Measurements from ENCODE around the gene MYH9.

The MYH9 gene

DNA sequence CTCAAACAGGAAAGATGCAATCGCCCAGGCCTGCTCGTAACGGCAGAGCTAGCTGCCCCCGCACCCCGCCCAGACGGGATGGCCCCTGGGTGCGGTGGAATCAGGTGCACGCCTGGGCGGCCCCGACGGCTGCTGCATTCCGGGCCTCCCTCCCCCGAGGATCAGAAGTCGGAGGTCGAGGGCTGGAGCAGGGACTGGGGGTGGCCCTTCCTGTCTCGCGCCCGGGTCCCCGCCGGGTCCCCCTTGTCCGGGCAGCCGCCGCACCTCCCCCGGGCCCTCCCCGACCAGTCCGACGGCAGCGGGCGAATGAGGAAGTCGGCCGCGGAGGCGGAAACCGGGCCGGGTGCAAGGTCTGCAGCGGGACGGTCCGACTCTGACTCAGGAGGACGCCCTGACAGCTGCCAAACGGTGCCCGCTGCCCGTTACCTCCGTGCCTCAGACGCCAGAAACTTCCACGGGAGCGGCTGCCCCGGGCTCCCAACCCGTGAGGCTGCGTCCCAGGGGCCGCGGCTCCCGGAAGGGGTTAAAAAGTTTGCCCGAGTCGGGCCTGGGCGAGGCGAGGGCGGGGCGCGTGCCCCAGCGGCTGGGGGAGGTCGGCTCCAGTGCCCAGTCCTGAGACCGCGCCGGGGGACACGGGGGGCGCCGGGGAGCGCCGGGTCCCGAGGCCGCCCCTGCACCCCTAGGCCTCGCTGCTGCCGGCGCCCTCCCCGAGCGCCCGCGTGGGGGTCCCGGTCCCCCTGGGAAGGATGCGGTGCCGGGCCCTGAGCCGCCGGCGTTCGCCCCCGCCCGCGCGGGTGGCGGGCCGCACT, 663 bp downstream of the MYH9 start:
- in situ Hi-C loops (cut with MboI; ENCODE audit: low sequenced_read_pairs) = no loop called here

DNA sequence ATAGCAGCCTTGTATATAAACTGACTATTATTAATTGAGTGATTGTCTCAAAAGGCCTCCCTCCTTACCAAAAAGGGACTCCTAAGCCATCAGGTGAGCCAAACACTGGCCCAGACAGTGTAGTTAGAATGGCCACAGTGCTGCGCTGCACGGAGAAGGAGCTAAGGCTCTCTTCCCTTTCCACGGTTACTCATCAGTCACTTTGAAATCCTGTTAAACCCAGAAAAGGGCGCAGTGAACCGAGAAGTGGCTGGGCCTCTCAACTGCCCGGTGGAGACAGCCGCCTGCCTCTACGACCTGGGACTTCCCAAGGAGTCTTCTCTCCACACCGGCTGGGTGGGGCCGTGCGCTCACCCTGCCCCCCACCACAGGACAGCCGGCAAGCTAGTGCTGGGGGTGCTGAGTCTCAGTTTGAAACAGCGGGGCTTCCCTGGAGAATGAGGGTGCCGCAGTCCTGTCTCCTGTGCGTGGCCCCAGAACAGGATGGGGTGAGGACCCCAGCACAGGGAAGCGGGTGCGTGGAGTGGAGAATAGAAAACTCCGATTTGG, 1.3 kb downstream of the MYH9 start:
- in situ Hi-C loops (cut with MboI; ENCODE audit: low sequenced_read_pairs) = no loop called here

DNA sequence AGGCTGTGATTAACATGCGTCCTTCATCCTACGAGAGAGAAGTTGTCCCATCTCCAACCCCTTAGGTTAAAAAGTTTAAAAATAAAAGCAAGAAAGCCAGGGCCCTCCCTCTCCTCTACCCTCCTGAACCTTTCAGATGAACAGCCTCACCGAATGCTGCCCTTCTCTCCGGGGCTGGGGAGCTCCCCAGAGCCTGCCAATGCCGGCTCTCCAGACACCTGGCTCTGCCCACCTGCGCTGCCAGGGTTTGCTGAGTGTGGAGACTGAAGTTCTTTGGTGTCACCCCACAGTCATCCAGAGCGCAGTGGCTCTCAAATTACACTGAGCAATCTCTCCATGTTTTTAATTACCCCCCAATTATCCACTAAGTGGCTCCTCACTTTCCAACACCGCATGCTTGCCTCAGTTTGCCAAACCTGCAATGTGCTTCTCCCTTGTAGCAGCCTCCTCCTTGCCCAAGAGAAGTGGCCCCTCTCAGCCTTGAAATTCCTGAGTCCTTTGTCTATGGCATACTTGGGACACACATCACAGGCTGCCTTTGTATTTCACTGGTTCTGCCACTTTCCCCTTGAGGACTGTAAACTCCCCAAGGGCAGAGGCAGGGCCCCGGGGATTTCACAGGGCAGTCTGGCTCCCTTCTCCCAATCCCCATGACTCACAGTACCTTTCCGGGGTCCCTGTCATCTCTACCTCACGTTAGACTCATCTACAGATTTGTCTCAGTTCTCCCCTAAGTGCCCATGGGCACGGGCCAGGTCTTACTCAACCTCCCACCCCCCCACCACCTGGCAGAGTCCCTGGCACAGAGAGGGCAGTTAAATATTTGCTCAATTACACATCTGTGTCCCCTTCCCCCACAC, 2.0 kb downstream of the MYH9 start:
- in situ Hi-C loops (cut with MboI; ENCODE audit: low sequenced_read_pairs) = no loop called here

DNA sequence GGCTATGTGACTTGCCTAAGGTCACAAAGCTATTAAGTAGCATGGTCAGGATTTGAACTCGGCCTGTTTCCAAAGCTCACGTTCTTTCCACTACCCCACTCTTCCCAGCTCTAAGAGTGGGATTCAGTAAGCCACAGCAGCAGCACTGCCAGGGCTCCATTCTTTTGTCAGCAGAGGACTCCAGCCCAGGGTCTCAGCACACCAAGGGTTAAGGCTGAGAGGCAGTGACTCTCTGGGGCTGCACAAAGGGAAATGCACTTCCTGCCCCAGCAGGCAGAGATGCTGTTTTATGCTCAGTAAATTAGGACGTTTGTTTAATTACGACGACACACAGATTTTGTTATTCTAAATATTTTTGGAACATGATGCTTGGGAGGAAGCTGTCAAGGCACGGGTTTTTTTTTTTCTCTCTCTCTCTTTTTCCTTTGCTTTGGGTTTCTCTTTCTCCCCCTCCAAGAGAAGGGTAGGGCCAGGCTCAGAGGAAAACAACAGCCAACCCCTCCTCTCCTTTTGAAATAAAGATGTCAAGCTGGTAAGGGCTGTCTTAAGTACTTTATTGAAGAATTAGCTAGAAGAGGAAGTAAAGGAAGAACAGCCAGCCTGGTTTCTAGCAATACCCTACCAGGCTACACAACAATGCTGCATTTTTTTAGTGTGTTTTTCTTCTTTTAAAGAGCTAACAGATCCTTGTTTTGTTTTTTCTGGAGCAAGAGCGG, 2.8 kb downstream of the MYH9 start:
- in situ Hi-C loops (cut with MboI; ENCODE audit: low sequenced_read_pairs) = no loop called here

DNA sequence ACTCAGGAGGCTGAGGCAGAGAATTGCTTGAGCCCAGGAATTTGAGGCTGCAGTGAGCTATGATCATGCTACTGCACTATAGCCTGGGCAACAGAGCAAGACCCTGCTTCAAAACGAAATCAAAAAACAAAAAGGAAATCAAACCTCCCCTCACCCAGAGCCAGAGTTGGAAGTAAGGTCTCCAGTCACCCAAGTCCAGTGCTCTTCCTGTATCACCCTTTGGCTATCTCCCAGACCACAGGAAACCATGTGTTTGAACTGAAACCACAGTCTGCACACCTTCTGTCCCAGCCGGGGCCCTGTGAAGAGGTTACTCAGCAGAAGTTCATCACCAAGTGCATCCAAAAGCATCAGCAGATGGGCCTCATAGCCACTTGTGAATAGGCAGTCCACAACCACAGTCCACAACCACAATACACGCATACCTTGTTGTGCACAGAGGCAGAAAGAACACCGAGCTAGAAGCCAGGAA, 4.6 kb downstream of the MYH9 start:
- in situ Hi-C loops (cut with MboI; ENCODE audit: low sequenced_read_pairs) = no loop called here

DNA sequence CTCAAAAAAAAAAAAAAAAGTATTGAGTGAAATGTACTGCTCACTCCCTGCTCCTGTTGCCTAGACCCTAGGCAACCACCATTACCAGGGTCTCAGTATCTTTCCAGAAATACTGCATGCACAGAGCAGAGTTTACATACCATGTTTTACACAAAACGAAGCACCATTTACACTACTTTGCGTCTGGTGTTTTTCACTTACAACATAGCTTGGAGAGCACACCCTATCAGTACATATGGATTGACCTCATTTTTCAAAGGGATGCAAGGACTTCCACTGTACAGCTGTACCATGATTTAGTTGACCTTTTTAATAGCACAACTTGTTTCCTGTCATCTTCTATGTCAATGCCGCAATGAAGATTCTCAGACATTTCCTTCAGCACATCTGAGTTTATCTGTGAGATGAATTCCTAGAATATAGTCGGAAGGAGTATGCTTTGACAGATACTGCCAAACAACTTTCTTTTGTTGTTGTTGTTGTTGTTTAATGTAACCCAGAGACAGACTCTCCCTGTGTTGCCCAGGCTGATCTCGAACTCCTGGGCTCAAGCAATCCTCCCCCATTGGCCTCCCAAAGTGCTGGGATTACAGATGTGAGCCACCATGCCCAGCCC, 6.1 kb downstream of the MYH9 start:
- in situ Hi-C loops (cut with MboI; ENCODE audit: low sequenced_read_pairs) = no loop called here

DNA sequence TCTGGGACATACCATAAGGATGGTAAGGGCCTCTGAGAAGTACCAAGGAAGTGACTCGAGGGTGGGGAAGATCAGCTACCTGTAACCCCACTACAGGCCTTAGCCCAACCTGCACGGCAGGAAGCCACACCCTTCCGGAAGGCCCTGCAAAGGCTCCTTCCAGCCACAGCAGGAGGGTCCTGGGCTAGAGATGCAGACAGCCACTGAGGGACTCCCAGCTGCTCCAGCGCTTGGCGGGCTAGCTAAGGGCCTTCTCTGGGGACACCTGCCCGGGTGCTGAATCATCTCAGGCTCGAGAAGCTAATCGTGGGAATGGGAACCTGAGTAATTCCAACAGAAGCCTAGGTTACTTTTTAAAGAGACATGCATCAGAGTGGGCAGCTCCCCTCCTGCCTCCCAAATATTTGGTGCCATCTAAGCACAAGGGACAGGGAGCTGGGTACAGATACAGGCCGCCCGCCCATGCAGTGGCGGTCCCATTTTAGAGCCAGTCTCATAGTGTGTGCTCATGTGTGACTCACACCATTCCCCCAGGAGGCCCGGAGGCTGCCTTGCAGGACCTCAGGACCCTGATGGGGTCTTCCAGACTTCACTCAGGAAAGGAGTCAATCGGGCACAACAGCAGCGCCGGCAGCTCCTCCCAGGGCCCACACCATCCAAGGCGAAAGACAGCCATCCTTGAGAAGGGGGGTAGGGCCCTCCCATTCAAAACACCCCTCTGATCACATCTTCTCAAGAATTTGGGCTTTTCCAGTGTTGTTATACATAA, 8.0 kb downstream of the MYH9 start:
- in situ Hi-C loops (cut with MboI; ENCODE audit: low sequenced_read_pairs) = no loop called here

DNA sequence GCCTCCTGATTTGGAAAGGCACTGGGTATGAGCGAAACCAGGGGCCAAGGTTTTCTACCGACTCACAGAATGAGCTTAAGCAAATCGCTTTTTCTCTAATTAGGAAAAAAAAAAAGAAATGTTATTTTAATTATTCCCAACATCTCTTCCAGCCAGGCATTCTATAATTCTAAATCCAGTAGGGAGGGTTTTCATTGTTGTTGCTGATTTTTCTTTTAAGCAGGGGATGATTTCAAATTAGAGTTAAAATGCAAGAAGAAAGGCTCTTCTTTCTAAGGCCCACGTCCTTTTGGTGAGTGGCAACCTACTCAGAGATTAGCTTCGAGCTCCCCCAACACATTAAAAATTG, 8.9 kb downstream of the MYH9 start:
- in situ Hi-C loops (cut with MboI; ENCODE audit: low sequenced_read_pairs) = no loop called here

DNA sequence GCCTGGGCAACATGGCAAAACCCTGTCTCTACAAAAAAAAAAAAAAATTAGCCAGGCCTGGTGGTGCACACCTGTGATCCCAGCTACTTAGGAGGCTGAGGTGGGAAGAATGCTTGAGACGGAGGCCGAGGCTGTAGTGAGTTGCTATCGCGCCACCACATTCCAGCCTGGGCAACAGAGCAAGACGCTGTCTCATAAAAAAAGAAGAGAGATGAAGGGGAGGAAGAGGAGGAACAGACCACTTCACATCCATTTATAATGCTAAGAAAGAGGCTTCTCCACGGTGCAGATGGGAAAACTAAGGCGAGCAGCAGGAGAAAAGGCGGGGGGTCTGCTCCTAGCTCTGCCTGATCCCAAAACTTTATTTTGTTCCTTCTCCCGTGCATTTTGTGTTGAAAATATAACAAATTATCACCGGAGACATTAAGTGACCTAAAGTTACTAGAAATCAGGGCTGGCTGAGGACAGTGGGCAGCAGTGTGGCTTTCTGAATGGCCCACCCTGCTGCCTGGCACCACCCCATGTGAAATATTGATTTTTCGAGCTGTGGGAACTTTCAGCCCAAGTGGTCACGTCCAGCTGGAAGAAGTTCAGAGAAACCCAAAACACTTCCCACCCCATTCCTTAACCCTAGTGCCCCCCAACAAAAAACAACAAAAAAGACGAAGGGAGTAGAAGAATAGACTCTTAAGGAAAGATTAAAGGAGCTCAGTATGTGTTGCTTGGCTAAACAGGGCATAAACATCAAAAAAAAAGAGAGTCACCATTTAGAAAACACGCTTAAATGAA, 9.5 kb downstream of the MYH9 start:
- in situ Hi-C loops (cut with MboI; ENCODE audit: low sequenced_read_pairs) = no loop called here

DNA sequence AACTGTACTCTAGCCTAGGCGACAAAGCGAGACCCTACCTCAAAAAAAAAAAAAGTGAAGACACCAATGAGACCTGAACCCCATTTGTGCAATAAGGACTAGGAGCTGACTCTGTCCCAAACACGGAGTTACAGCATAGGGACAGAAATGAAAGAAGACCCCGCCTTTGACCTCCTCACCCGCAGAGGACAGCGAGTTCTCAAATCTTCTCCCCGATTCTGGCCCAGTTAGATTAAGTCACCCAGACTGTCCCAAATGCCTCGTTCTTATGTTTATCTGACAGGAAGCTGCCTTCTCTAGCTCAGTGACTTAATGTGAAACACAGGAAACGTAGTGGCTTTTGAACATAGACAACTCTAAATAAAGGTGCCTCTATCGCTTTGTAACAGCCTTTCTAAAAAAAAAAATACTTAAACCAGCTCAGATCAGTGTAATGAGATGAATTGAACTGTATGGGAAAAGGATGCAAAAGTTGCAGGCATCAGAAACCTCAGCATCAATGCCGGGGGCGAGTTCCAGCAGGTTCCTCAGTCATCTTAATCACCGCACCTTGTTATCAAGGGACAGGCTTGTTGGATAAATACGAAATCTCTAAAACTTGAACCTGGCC, 10.6 kb downstream of the MYH9 start:
- in situ Hi-C loops (cut with MboI; ENCODE audit: low sequenced_read_pairs) = no loop called here

DNA sequence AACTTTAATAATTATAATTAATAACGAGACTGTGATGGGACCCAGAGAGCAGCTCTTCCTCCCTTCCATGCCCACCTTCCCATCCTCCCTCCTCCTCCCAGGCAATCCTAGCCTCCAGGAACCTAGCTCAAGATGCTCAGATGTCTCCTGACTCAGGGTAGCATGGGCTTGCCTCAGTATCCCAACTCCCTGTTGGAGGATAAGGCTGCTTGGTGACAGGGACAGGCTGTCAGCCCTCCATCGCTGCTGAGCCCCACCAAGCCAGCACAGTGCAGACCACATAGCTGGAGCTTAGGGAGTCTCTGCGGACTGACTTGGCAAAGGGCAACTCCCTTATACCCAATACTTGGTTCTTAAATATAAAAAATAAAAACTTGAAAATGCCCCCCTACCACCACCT, 11.5 kb downstream of the MYH9 start:
- in situ Hi-C loops (cut with MboI; ENCODE audit: low sequenced_read_pairs) = no loop called here

DNA sequence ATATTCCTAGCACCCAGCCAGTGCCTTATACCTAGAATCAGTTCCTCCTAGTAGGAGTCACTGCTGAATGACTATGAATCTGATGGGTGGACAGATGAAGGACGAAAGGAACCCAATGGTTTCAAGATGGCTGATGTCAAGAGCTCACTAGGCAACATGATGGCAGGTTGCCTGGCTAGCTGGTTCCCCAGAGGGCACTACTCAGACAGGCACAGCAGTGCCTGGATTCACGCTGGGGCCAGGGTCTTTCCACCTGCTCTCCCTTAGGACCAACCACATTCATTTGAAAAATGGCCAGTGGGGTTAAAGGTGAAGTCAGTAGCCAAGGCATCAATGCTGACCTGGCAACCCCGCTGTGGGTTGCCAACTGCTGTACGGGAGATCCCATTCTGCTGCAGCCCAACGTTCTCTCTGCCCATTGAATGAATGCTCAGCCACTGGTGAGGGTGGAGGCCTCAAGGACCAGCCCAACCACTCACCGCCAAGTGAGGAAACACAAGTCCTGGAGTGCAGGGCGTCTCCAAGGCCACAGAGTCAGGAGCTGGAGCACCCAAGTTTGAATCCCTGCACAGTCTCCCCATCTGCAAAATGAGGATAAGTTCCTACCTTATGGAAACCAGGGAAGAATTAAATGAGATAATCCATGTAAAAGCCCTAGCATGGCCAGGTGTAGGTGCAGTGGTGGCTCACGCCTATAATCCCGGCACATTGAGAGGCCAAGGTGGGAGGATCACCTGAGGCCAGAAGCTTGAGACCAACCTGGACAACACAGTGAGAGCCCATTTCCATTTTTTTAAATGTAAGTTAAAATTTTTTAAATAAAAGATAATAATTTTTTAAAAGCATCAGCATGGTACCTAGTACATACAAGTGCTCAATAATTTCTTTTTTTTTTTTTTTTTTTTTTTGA, 12.4 kb downstream of the MYH9 start:
- in situ Hi-C loops (cut with MboI; ENCODE audit: low sequenced_read_pairs) = no loop called here

DNA sequence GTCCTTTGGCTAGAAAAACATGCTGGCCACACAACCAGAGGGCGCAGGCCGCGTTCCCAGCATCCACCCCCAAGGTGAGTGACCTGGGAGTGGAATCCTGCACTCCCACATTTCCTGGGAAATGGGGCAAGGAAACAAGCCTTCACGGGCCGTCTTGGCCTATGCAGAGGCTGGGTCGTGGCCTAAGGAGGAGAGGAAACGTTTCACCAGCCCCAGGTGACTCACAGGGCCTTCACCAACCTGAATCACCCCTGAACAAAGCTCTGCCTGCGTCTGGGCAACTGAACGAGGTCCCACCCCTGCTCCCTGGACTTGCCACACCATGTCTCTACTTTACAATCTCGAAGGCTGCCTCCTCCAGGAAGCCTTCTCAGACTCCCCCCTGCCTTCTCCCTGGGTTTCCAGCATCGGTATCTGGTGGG, 13.2 kb downstream of the MYH9 start:
- in situ Hi-C loops (cut with MboI; ENCODE audit: low sequenced_read_pairs) = no loop called here

DNA sequence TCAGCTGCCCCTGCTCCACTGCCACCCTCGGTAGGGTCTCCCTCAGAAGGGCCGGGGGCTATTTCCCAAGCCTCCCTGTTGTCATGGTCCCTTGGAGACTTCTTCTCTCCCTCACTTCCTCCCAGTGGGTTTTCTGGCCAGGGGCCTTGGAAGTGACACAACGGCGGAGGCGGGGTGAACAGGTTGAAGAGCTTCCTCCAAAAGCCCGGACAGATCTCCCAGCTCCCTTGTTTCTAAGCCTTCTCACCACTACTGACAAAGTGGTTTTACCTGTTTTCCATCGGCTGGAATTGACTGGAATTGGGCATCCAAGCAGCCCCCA, 14.5 kb downstream of the MYH9 start:
- in situ Hi-C loops (cut with MboI; ENCODE audit: low sequenced_read_pairs) = no loop called here

DNA sequence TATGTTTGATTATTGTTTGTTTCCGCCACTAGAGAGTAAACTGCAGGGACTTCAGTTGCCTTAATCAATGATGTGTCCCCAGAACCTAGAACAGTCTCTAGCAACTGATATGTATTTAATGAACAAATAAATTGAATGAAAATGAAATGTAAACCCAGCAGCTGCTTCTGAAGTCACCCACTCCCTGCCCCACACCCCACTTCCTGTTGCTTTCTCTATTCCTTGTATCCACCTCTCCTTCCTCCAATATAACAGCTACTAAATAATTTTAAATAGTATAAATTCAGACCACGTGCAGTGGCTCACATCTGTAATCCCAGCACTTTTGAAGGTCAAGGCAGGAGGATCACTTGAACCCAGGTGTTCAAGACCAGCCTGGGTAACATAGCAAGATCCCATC, 15.8 kb downstream of the MYH9 start:
- in situ Hi-C loops (cut with MboI; ENCODE audit: low sequenced_read_pairs) = no loop called here

DNA sequence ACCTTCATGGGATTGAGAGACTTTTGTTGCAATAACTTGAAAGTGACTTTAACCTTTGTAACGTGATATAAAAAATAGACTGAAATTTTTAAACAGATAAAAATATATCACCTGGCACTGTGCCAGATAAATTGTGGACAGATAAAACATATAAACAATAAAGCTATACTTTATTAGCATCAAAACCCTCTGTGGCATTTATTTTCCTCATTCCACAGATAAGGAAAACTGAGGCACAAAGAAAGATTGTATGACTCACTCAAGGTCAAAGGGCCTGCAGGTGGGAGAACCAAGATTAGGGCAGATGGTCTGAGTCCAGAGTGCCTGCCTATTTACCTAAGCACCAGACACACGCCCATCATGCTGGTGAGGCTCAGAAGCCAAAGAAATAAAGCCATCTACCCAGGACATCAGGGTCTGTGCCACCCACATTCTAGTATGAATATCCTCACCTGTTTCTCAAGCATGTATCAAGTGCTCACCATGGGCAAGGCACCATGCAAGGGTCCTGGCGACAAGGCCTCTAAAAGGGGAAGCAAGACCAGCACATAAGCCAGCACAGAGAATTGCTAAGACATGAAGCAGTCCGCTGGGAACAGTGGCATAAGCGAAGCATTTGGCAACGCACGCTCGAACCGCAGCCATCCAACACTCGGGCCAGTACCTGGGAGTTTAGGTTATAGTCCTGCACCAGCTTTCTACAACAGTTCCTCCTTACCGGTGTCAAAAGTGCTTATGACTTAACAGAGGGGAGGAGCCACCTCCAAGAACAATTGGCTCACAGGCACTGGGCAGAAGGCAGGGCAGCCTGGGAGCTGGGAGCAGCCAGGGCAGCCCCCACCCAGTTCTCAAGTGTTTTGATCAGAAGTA, 17.6 kb downstream of the MYH9 start:
- in situ Hi-C loops (cut with MboI; ENCODE audit: low sequenced_read_pairs) = no loop called here

All from HL-60/S4 (cell line).